Activated CD4-positive, alpha-beta T cell treated with anti-CD3 and anti-CD28 coated beads for 24 hours (primary cell): ENCODE measurements around the gene PPARD.
"Not testable (repeated sequence)": the region's sequence is repeated elsewhere in the genome, so short reads cannot be mapped to it uniquely, and the experiment has no call there.

Experiments used
- DNase-seq, 2 donors: peaks; one replicate each; pipeline ENCODE4 v3.0.0-alpha.2; 2020; ENCODE audit warnings: low read depth in 2 of 2

The PPARD gene

DNA sequence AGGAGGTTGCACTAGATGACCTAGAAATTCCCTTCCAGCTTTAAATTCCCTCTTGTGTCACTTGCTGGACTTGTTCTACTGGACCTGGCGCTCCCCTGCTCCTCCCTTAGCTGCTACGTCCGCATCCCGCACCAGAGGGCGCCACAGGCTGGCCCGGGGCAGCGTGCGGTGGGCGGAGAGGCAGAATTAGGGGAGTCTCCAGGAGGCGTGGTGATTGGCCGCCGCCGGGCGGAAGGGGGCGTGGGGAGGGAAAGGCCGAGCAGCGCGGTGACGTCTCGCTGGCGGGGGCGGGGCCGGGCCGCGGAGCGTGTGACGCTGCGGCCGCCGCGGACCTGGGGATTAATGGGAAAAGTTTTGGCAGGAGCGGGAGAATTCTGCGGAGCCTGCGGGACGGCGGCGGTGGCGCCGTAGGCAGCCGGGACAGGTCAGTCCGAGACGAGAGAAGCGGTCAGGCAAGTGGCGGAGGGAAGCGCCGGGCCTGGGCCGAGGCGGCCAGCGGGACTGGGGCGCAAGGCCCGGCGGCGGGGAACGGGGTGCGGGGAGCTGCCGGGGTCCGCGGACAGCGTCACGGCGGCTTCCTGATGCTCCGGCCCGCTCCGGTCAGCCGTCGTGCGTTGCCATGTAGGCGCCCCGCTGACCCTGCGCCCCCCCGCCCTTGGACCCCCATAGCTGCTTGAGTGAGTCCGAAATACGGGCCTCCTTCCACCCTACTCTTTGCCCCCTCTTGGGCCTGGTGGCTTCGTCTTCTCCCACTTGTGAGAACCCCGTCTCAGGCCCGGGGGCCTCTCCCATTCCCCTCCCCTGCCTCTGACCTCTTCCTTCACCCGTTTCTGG lies at the start of gene PPARD:
Gene PPARD, plus strand, starts transcription at position 301 of the 834 bp plus-strand sequence. CDS start 68,530 bp downstream, outside the sequence.
- peak; percentile 98 for DNase-seq

DNA sequence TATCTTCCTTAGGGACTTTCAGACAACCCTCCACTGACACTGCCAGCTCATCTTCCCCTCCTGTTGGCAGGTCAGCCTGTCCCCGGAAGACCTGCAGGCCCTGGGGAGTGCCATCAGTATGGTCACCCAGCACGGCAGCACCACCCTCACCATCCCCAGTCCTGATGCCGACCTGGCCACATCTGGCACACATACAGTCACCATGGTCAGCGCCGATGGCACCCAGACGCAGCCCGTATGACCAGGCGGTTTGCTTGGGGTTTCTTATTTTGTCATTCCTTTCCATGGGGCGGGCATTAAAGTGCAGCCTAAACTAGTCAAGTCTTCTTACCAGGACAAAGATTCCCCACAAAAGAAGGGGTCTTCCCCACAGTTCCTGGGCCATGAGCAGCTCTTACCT lies 48.7 kb upstream of the PPARD start:
- no peak for DNase-seq

DNA sequence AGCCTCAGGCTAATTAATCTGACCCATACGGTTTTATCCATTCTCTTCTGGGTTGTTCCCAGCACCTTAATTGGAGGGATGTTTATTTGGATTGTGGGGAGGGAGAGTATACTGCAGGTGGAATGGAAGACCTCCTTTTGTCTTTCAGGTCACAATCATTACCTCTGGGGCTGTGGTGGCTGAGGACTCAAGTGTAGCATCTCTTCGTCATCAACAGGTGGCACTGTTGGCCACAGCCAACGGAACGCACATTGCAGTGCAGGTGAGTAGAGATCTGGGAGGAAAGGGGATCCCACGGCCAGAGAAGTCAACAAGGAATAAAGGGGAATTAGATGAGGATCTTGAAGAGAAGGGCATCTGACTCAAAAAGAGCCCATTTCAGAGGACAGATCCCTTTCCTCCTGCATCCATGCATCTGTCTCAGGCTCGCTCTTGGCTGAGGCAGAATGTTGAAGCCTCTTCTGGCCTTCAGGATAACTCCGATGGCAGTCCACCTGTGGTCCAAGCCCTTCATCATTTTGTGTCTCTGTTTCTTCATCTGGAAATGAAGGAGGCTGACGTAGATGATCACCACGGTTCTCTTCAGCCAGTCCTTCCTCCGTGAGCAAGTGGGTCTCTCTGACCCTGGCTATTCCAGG lies 47.9 kb upstream of the PPARD start:
- peak in 1 of 2 donors; percentile 31 for DNase-seq

DNA sequence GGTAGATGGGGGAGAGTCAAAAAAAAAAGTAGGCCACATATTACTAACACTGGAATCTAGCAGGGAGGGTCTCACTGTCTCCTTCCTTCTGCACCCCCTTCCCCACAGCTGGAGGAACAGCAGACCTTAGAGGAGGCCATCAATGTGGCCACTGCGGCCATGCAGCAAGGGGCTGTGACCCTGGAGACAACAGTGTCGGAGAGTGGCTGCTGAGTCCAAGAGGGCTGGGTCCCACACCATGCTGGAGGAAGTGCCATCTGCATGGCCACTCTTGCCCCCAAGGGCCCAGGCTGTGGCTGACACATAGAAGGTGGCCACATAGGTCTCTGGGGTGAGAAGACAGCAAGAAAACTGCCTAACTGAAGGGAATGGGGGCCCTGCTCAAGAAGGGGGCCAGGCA lies 47.3 kb upstream of the PPARD start:
- DNase-seq, result no peak

DNA sequence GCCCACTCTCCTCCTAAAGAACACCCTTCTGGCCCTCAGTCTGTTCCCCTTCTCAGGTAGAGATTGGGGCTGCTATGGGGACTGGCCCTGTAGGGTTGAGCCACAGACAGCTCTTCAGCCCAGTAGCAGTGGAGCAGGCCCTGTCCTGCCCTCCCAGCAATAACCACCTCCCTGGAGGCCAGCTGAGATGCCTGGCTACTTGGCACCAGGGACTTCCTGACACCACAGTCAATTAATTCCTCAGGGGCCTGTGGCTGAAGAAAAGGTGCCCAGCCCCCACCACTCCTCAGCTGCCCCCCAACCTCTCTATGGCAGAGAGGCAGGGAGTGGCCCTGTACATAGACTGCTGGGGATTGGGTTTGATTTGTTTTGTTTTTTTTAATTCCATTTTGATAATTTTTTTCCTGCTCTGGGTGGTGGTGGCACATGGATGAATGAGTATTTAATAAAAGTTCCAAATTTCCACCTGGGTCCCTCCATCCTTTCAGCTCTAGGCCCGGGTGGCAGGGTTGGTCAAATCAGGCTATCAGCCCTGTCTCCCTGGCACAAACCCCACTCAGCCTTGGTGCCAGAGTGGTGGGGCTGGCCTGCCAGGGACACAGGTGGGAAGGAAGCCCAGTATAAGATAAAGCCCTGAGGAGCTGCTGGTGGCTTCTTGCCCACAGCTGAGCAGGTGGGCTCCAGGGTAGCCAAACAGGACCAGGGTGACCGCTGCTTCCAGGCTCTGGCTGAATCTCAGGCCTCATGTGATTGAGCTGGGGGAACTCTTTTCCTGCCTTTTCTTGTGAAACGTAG lies 46.6 kb upstream of the PPARD start:
- no peak for DNase-seq

DNA sequence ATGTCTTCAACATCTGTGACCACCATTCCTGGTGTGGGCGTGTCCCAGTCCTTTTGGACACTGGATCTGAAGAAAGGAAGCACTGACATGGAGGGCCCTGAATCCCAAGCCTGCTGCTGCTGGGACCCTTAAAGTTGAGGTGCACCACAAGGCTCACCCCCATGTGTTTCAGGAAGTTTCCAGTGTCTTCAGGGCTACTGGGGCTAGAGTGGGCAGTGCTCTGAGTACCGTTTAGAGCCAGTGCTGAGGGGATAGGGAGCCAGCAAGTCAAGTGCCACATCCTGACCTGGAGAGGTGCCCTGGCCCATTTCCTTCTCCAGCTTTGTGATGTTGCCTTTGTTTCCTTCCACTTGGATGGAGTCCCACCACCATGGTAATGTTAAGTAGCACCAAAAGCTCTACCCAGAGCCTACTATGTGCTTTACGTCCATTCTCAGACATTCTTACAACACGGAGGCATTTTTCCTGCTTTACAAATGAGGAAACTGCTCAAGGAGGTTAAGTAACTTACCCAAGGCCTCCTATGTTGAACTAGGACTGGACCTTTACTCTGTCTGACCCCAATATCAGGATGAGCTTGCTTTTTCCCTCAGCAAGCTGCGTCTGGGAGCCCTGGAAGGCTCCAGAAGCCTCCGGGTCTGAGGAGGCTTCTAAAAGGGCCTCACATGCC lies 45.3 kb upstream of the PPARD start:
- no peak for DNase-seq

DNA sequence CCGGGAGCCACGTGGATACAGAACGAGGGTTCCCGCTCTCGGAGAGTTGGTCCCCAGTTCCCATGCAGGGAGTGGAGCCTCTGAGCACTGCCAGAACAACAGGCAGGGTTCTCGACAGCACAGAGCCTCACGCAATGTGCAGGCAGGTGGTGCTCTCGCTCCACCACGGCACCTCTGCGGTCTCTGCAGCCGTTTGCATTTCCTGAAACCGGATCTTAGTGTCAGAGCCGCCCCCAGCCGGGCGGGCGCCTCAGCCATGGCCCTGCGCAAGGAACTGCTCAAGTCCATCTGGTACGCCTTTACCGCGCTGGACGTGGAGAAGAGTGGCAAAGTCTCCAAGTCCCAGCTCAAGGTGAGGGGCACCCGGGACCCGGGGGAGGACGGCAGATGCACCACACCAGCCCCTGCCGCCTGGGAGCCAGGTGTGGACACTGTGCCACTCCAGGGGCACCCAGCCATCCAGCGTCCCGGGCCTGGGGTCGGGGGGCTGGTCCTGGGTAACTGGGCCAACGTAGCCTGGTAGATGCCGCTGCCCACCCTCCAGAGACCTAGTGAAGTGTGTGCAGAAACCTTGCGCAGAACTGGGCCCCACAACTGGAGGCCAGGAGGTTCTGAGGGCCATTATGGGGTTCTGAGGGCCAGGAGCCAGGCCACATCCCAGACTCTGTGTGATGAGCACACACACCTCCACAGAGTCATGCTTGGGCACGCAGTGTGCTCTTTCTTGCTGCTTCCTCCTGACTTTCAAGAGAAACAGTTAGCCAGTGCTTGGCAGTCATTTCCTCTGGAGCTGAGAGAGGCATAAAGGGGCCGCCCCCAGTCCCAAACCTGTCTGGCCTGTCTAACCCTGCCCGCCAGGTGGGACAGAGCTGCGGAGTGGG lies 44.5 kb upstream of the PPARD start, which contains the start of gene DEF6:
Gene DEF6, plus strand, starts transcription at position 218 of the 881 bp plus-strand sequence. Its CDS starts 39 bp downstream, at position 257.
- DNase-seq, result peak; percentile 74 to 78

DNA sequence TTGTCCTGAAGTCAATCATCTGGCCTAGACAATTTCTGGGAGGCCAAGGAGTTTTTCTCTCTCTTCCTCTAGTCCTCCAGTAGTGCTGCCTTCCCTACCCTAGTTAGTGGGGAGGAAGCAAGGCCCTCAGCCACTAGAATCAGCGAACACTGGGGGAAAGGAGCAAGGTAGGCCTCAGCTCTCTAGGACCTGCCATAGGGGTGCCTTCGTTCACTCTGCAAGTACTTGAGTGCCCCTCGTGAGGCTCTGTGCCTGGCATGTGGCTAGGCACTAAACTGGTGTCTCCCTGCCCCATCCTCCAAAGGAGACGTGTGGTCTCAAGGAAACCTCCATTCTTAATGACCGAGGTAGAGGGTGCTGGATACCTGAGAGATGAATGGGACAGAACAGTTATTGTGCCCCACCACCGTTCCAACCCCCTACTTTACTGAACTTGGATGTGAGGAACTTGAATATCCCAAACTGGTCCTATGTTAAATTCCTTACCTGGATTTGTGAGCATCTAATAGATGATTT lies 43.7 kb upstream of the PPARD start:
- no peak for DNase-seq

DNA sequence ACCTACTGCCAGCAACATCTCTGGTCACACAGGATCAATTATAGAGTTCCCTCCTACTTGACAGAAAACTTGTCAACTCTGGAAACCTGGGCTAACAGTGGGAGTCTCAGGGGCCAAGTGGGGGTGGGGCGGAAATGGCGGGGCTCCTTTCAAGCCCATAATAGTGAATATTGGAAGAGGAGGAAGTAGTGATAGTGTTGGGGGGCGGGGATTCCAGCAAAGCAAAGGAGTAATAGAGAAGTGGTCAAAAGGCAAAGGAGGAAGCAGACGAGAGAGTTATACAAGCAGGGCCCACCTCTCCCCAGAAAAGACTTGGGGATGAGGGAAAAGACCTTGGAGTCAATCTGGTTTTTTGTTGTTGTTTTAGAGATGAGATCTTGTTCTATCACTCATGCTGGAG lies 42.7 kb upstream of the PPARD start:
- DNase-seq, result no peak

DNA sequence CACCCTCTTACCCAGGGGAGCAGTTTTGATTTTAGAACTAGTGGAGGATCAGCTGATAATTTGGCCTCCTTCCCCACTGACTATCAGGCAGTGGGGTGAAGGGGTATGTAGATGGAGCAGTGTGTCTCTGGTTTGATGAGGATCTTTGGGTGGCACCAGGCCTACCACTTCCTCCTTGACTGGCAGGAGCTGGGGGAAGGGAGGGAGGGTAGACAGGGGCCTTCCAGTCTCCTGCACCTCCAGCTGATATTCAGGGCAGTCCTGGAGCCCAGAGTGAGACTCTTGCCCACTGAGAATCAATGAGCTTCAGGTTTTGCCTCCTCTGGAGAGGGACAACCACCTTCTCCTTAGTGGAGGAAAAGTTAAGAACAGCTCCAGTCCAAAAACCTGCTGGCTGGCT lies 41.5 kb upstream of the PPARD start:
- no peak for DNase-seq

DNA sequence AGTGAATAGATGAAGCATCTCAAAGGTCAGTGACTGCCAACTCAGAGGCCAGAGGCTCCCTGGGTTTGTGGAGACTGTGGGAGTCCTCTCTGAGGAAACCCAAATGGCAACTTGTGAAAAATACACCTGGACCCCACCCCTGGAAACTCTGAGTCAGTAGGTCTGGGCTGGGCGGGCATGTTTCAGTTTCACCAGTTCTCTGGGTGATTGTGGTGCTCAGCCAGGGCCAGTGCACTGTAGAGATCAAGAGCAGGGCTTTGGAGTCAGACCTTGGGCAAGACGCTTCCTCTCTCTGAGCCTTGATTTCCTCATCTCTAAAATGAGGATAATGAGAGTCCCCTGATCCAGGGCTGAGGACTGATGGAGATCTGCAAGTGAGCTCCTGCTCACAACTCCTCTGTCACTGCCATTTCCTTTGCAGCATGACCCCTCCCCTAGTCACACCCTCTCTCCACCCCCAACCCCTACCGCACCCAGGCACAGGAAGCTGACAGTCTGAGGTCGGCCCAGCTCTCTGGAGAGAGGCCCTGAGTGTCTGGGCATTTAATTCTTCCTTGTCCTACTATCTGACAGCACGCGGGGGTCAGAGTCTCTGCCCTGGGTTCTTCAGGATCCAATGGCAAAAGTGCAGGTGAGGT lies 39.6 kb upstream of the PPARD start:
- DNase-seq, result peak; percentile 80

DNA sequence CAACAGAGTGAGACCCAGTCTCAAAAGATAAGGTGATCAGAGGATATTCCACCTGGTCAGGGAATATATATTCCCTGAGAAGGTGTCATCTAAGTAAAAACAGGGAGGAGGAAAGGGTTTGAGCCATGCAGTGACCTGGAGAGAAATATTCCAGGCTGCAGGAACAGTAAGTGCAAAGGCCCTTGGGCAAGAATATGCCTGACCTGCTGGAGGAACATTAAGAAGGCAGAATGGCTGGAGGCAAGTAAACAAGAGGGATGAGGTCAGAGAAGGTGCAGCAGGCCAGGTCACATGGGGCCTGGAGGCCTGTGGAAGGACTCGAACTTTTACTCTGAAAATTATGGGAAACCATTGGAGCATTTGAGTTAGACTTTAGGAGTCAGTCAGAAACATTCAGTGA lies 38.1 kb upstream of the PPARD start:
- DNase-seq, result no peak

DNA sequence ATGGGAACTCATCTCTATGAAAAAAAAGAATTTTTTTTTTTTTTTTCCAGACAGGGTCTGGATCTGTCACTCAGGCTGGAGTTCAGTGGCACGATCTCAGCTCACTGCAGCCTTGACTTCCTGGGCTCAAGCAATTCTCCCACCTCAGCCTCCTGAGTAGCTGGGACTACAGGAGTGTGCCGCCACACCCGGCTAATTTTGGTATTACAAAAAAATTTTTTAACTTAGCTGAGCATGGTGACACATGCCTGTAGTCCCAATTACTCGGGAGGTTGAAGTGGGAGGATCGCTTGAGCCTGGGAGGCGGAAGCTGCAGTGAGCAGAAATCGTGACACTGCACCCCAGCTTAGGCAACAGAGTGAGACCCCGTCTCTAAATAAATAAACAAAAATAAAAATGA lies 37.2 kb upstream of the PPARD start:
- no peak for DNase-seq

DNA sequence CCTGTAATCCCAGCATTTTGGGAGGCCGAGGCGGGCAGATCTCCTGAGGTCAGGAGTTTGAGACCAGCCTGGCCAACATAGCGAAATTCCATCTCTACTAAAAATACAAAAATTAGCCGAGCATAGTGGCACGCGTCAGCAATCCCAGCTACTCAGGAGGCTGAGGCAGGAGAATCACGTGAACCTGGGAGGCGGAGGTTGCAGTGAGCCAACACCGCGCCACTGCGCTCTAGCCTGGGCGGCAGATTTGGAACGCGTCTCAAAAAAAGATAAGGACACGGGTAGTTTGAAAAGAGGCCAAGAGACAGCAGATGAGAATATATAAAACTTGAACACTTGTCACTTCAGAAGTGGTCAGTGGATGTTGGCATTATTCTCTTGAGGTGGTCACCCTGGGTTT lies 35.2 kb upstream of the PPARD start:
- DNase-seq, result not testable (repeated sequence)

DNA sequence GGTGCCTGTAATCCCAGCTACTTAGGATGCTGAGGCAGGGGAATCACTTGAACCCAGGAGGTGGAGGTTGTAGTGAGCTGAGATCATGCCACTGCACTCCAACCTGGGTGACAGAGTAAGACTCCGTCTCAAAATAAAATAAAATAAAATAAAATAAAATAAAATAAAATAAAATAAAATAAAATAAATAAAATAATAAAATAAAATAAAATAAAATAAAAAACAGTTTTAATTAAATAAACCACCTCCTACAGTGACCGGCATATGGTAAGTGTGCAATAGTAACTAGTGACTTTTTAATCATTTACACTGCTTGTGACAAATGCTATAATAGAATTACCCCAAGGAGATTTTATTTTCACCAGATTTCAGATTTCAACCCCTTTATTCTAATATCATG lies 33.8 kb upstream of the PPARD start:
- DNase-seq, result not testable (repeated sequence)

DNA sequence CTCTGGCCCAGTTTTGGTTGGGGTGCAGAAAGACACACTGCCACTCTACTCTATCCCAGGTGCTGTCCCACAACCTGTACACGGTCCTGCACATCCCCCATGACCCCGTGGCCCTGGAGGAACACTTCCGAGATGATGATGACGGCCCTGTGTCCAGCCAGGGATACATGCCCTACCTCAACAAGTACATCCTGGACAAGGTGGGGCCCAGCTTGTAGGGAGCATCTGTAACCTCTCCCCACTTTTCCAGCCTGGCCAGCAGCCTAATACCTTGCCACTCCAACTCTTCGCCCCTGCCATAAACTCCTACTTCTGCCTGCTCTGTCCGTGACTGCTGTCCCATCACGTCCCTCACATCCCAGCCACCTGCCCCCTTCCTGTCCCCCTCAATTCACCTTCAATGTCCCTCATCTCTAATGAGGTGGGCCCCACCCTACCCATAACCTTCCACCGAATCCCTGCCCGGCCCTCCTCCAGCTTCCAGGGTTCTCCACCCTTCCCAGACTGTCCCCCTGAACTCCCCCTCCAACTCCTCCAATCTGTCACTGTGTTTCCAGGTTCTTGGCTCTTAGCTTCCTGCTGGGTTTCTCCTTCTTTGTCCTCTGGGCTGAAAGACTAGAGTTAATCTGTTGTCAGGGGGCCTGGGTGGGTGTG lies 32.6 kb upstream of the PPARD start:
- DNase-seq, result no peak

DNA sequence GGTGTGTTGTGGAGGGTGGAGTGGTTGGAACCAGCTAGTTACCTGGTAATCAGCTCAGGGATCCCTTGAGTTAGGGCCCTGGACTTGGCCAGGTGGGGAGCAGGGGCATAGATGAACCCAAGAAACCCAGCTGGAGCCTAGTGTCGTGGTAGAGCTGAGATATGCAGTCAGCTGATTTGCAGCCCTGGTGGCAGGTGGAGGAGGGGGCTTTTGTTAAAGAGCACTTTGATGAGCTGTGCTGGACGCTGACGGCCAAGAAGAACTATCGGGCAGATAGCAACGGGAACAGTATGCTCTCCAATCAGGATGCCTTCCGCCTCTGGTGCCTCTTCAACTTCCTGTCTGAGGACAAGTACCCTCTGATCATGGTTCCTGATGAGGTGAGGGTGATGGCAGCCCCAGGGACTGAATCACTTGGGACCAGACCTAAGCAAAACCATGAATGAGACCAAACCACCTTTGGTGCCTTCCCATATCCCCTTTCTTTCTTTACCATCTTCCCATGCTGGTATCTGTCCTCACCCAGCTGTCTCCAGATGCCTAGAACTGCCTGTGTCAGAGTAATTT lies 32.0 kb upstream of the PPARD start:
- DNase-seq, result no peak

DNA sequence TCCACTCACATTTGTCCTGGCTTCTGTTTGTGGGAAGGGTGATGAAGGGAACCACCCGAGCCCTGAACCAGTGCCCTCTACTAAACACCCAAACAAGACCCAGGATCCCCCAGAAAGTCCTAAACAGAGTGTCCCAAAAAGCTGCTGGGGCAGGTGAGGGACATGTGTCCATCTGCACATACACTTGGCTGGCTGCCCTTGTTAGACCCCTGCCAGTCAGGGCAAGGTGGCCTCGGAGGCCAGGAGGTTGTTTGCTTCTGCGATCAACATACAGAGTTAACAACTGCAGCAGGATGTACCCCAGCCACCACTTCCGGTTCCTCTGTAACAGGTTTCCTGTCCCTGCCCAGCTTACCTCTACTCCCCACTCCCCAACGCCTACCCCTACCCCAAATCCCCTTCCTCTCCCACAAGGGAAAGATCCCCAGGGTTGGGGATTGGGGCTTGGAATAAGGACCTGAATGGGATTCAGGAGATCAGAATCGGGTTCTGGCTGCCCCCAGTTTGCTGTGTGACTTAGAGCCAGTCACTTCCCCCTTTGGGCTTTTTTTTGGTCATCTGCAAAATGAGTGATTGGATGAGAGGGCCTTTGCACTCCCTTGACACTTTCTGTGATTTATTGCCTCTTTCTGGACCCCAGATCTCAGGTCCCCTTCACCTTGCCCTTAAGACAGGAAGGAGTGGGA lies 30.8 kb upstream of the PPARD start:
- DNase-seq, result no peak
